AG09319 (cell line): ENCODE data around the gene ACBD3.

Experiments used
- DNase-seq: peaks from one replicate; pipeline ENCODE4 v3.0.0-alpha.2; 2010; ENCODE audit warnings: low read depth; ENCODE audit errors: extremely low read depth
- CTCF ChIP-seq: IDR thresholded peaks from 2 replicates; pipeline ENCODE4 v1.5.1; 2011; ENCODE audit warnings: low read depth, mild to moderate bottlenecking, inconsistent platforms, low read length, moderate library complexity

The ACBD3 gene

GRCh38 chr1:226220473-226221189 is 34.1 kb upstream of the ACBD3 start:
- no peak for TF ChIP-seq CTCF
- DNase-seq: no peak

GRCh38 chr1:226217273-226217672 is 30.7 kb upstream of the ACBD3 start:
- no peak for TF ChIP-seq CTCF
- DNase-seq: no peak

- no peak for DNase-seq
- TF ChIP-seq CTCF: no peak
These were observed 29.5 kb upstream of the ACBD3 start for GRCh38 chr1:226216056-226216455.

GRCh38 chr1:226215239-226215638 is 28.7 kb upstream of the ACBD3 start:
- no peak for DNase-seq
- no peak for TF ChIP-seq CTCF

GRCh38 chr1:226212545-226212944 is 26.0 kb upstream of the ACBD3 start:
- DNase-seq: no peak
- TF ChIP-seq CTCF: no peak

- DNase-seq: no peak
These were observed 24.8 kb upstream of the ACBD3 start for GRCh38 chr1:226211181-226211821.

More at GRCh38 chr1:226211181-226211821, 24.8 kb upstream of the ACBD3 start:
- no peak for TF ChIP-seq CTCF
